Activated CD4-positive, alpha-beta T cell treated with anti-CD3 and anti-CD28 coated beads for 36 hours (primary cell): ENCODE measurements around the gene LMO7. TPM values are rescaled to one million over a fixed set of nuclear protein-coding genes. Genes with fewer than 3 reads are reported as not detected.

Experiments
- ATAC-seq: fragments of 200-7000 bp; cut with Tn5 transposase; one replicate; pipeline ENCODE4 v1.10.0; 2021; ENCODE audit warnings: mild to moderate bottlenecking, moderate library complexity
- CTCF ChIA-PET: fragments of 350-600 bp; sonication (Branson Sonifier 250); formaldehyde crosslinking; loops from one replicate; lab custom pipeline; 2021; ENCODE audit warnings: antibody characterized with exemption; lab: Charles Lee
- POLR2A ChIA-PET: fragments of 350-600 bp; sonication (Branson Sonifier 250); formaldehyde crosslinking; loops from one replicate; lab custom pipeline; 2021; ENCODE audit warnings: antibody characterized with exemption, inconsistent platforms; lab: Charles Lee
- DNase-seq: peaks from one replicate; pipeline ENCODE4 v3.0.0-alpha.2; 2020
- H3K27ac Mint-ChIP-seq: one replicate; pipeline ENCODE4 v1.8.0; 2021; ENCODE audit warnings: mixed read lengths
- H3K27me3 Mint-ChIP-seq: one replicate; pipeline ENCODE4 v1.8.0; 2021; ENCODE audit warnings: mixed read lengths
- H3K36me3 Mint-ChIP-seq: one replicate; pipeline ENCODE4 v1.8.0; 2021; ENCODE audit warnings: low read depth, mixed read lengths
- H3K4me1 Mint-ChIP-seq: one replicate; pipeline ENCODE4 v1.8.0; 2021; ENCODE audit warnings: mixed read lengths
- H3K4me3 Mint-ChIP-seq: one replicate; pipeline ENCODE4 v1.8.0; 2021; ENCODE audit warnings: mild to moderate bottlenecking, moderate library complexity, mixed read lengths
- H3K9me3 Mint-ChIP-seq: one replicate; pipeline ENCODE4 v1.8.0; 2021; ENCODE audit warnings: low read depth, mixed read lengths
- intact Hi-C, 2 experiments: fragments of 100-400 bp; cut with DNase I in 1 of 2; cut with micrococcal nuclease in 1 of 2; formaldehyde crosslinking; loops; one replicate each; pipeline versions ENCODE4 v1.14.2 to v1.15.1; 2022 to 2024; cut with DNase I, micrococcal nuclease
- total RNA-seq, 2 experiments: library from RNA; stranded (reverse); gene quantifications; one replicate each; pipeline ENCODE4 v1.2.3, GENCODE V29; 2021

Gene LMO7
- total RNA-seq, 2 experiments from 2014 or later = 11.7 to 15.5 TPM

DNA sequence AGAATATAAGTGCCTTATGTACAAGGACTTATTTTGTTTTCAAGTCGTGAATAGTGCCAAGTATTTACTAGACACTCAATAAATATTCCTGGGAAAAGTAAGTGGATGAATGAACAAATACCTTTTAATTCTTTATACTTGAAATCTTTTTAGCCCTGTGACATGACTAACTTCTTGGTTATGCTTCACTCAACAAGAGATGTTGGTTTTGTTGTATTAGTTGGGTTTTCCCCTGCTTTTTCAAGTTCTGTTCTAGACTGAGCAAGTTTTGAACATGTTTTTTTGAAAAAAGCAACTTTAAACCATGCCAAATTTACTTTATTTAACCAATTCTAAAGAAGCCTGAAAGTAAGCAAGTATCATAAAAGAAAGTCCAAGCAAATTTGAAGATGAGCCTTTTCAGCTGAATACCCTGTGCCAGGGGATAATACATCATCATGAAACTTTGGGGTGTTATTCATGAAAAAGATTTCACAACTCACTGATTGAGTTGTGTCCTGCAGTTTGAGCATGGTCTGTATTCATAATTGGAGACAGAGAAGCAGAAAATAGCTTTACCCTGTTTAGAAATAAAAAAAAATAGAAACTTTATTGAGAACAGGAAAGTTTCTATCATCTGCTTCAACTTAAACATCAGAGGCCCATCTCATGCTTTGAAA, 11.1 kb downstream of the LMO7 start:
- DNase-seq (no peak), ATAC-seq (peak; percentile 72)
- Mint-ChIP-seq H3K4me3 (no peak overlapping the region), H3K27me3 (no peaks in the 10 kb centered on the region), H3K4me1 (peaks cover 7% of the 10 kb centered on the region), H3K36me3 (peaks cover 2% of the 10 kb centered on the region), H3K27ac (no peak overlapping the region), H3K9me3 (no peaks in the 10 kb centered on the region)
- CTCF ChIA-PET = interaction anchor here (1.2 kb wide), 1 partner anchor 229 kb away, joined by 4 read pairs; no protein-coding TSS in a partner anchor
- POLR2A ChIA-PET = interaction anchor here (0.5 kb wide), 1 partner anchor 1484 kb away, joined by 4 read pairs; no protein-coding TSS in a partner anchor
- intact Hi-C loops = no loop called here

DNA sequence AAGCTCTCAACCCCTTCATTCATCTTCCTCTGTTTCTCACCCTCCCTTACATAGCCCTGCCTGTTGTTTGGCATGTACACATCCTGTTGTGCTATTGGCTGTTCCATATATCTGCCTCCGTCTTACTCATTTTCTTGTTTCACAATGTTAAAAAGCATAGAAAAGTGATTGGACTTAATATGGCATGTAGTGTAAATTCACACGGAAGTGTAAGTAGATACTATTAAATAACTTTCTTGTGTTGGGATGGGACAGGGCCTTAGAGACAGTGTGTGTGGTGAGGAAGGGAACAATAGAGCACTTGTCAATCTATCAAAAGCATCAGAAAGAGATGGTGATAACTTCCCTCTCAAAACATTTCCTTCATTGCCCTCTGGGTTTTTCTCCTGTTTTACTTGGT, 12.3 kb downstream of the LMO7 start:
- Mint-ChIP-seq H3K36me3 (peaks cover 2% of the 10 kb centered on the region), H3K27me3 (no peaks in the 10 kb centered on the region), H3K9me3 (no peaks in the 10 kb centered on the region), H3K27ac (no peak overlapping the region), H3K4me1 (peaks cover 7% of the 10 kb centered on the region), H3K4me3 (no peak overlapping the region)
- ATAC-seq = no peak
- ChIA-PET CTCF (no interaction called here), POLR2A (no interaction called here)
- DNase-seq = no peak
- intact Hi-C loops = no loop called here

DNA sequence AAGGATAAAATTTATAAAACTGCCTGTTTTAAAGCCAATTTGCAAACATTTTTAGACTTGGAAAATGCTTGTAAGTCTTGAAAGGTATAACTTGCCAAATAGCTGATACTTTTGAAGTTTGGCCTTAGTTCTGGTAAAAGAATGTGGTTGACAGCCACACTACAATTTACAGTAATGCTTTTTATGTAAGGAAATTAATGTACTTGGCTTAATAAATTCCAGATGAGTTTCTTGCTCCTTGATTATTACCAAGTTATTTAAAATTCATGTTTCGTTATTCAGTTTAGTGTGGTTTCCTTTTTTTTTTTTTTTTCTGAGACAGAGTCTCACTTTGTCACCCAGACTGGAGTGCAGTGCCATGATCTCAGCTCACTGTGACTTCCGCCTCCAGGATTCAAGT, 14.9 kb downstream of the LMO7 start:
- intact Hi-C loops = no loop called here
- ATAC-seq (no peak), DNase-seq (no peak)
- no peak overlapping the region for H3K4me3 Mint-ChIP-seq
- no peaks in the 10 kb centered on the region for H3K9me3 Mint-ChIP-seq
- ChIA-PET POLR2A (no interaction called here), CTCF (interaction anchor here (1.0 kb wide), 1 partner anchor 219 kb away, joined by 3 read pairs; no protein-coding TSS in a partner anchor)
- H3K4me1 Mint-ChIP-seq = peaks cover 7% of the 10 kb centered on the region
- no peak overlapping the region for H3K27ac Mint-ChIP-seq
- peaks cover 2% of the 10 kb centered on the region for H3K36me3 Mint-ChIP-seq
- no peaks in the 10 kb centered on the region for H3K27me3 Mint-ChIP-seq

- Mint-ChIP-seq H3K27me3 (no peaks in the 10 kb centered on the region), H3K9me3 (no peaks in the 10 kb centered on the region), H3K36me3 (peaks cover 2% of the 10 kb centered on the region), H3K4me1 (no peaks in the 10 kb centered on the region), H3K27ac (no peak overlapping the region), H3K4me3 (no peak overlapping the region)
- DNase-seq = no peak
- no peak for ATAC-seq
- POLR2A ChIA-PET = no interaction called here
- intact Hi-C loops = no loop called here
- CTCF ChIA-PET = no interaction called here
Measured at GRCh38 chr13:75652726-75653125, 16.6 kb downstream of the LMO7 start.

GRCh38 chr13:75656425-75656989, 20.4 kb downstream of the LMO7 start:
- H3K27me3 Mint-ChIP-seq = no peaks in the 10 kb centered on the region
- DNase-seq = no peak
- H3K4me3 Mint-ChIP-seq = no peak overlapping the region
- no peaks in the 10 kb centered on the region for H3K9me3 Mint-ChIP-seq
- no peaks in the 10 kb centered on the region for H3K36me3 Mint-ChIP-seq
- no peaks in the 10 kb centered on the region for H3K4me1 Mint-ChIP-seq
- ChIA-PET CTCF (no interaction called here), POLR2A (no interaction called here)
- no peak overlapping the region for H3K27ac Mint-ChIP-seq
- no peak for ATAC-seq
- intact Hi-C loops = no loop called here

DNA sequence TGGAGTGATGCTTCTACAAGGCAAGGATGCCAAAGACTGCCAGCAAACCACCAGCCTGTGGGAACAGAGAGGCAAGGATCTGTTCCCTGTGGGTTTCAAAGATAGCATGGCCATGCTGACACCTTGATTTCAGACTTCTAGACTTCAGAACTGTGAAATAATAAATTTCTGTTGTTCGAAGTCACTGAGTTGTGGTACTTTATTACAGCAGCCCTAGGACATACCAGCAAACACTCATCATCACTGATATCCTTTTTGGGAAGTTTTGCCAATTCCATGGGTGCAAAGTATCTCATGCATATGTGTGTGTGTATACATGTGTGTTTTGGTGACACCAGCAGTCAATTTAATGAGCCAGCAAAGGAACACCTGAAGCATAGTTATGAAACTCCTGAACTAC, 21.0 kb downstream of the LMO7 start:
- ChIA-PET CTCF (no interaction called here), POLR2A (no interaction called here)
- H3K9me3 Mint-ChIP-seq = no peaks in the 10 kb centered on the region
- H3K36me3 Mint-ChIP-seq = no peaks in the 10 kb centered on the region
- no peak overlapping the region for H3K27ac Mint-ChIP-seq
- H3K4me1 Mint-ChIP-seq = no peaks in the 10 kb centered on the region
- H3K27me3 Mint-ChIP-seq = no peaks in the 10 kb centered on the region
- H3K4me3 Mint-ChIP-seq = no peak overlapping the region
- DNase-seq = no peak
- no peak for ATAC-seq
- intact Hi-C loops = no loop called here

- H3K27me3 Mint-ChIP-seq = no peaks in the 10 kb centered on the region
- intact Hi-C loops = no loop called here
Measured at GRCh38 chr13:75660694-75661093, 24.6 kb downstream of the LMO7 start.

GRCh38 chr13:75661443-75661842, 25.3 kb downstream of the LMO7 start:
- DNase-seq = no peak
- ChIA-PET CTCF (no interaction called here), POLR2A (no interaction called here)
- H3K4me3 Mint-ChIP-seq = no peak overlapping the region
- H3K9me3 Mint-ChIP-seq = peaks cover 5% of the 10 kb centered on the region
- H3K36me3 Mint-ChIP-seq = no peaks in the 10 kb centered on the region
- H3K4me1 Mint-ChIP-seq = no peaks in the 10 kb centered on the region
- intact Hi-C loops = no loop called here
- H3K27ac Mint-ChIP-seq = no peak overlapping the region
- H3K27me3 Mint-ChIP-seq = no peaks in the 10 kb centered on the region
- no peak for ATAC-seq

More at GRCh38 chr13:75660694-75661093, 24.6 kb downstream of the LMO7 start:
- Mint-ChIP-seq H3K4me3 (no peak overlapping the region), H3K36me3 (no peaks in the 10 kb centered on the region), H3K9me3 (peaks cover 5% of the 10 kb centered on the region), H3K27ac (no peak overlapping the region), H3K4me1 (no peaks in the 10 kb centered on the region)
- POLR2A ChIA-PET = no interaction called here
- ATAC-seq (no peak), DNase-seq (no peak)
- CTCF ChIA-PET = no interaction called here

- Mint-ChIP-seq H3K4me1 (no peaks in the 10 kb centered on the region), H3K9me3 (peaks cover 5% of the 10 kb centered on the region), H3K4me3 (no peak overlapping the region), H3K27me3 (no peaks in the 10 kb centered on the region), H3K36me3 (no peaks in the 10 kb centered on the region), H3K27ac (no peak overlapping the region)
- DNase-seq (no peak), ATAC-seq (no peak)
- intact Hi-C loops = no loop called here
- POLR2A ChIA-PET = no interaction called here
- CTCF ChIA-PET = interaction anchor here (0.5 to 2.8 kb wide), 5 partner anchors 29 to 1315 kb away, joined by 3 to 9 read pairs (median 3); no protein-coding TSS in a partner anchor
Measured at GRCh38 chr13:75666646-75667351, 30.7 kb downstream of the LMO7 start.

DNA sequence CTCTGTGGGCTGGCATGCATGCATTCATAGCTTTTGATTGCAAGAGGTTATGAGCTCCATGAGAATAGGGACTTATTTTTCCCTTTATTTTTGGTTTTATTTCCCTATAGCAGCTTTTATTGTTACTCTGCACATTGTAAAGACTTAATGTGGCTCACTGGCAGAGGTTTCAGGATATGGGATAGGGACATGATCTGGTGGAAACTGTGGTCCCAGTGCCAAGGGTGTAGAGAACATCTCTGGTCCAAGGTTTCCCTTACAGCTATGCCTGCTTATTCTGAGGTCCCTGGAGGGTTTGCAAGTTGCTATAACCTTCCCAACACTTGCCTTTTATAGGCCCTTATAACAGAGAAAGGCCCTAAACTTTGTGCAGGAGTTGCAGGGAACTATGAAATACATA, 33.6 kb downstream of the LMO7 start:
- no peaks in the 10 kb centered on the region for H3K36me3 Mint-ChIP-seq
- no peaks in the 10 kb centered on the region for H3K27me3 Mint-ChIP-seq
- no peaks in the 10 kb centered on the region for H3K9me3 Mint-ChIP-seq
- CTCF ChIA-PET = no interaction called here
- DNase-seq (no peak), ATAC-seq (no peak)
- no peak overlapping the region for H3K4me3 Mint-ChIP-seq
- no peaks in the 10 kb centered on the region for H3K4me1 Mint-ChIP-seq
- no peak overlapping the region for H3K27ac Mint-ChIP-seq
- POLR2A ChIA-PET = no interaction called here
- intact Hi-C loops = no loop called here

GRCh38 chr13:75670496-75670895, 34.4 kb downstream of the LMO7 start:
- no peak for ATAC-seq
- Mint-ChIP-seq H3K36me3 (no peaks in the 10 kb centered on the region), H3K9me3 (no peaks in the 10 kb centered on the region), H3K4me1 (no peaks in the 10 kb centered on the region), H3K4me3 (no peak overlapping the region), H3K27ac (no peak overlapping the region), H3K27me3 (no peaks in the 10 kb centered on the region)
- ChIA-PET CTCF (no interaction called here), POLR2A (no interaction called here)
- no peak for DNase-seq
- intact Hi-C loops = no loop called here

- H3K4me3 Mint-ChIP-seq = no peak overlapping the region
- no peak for ATAC-seq
- H3K27ac Mint-ChIP-seq = no peak overlapping the region
- no peaks in the 10 kb centered on the region for H3K9me3 Mint-ChIP-seq
- ChIA-PET CTCF (interaction anchor here (0.6 to 4.3 kb wide), 5 partner anchors 9 to 201 kb away, joined by 3 to 28 read pairs (median 4); no protein-coding TSS in a partner anchor), POLR2A (no interaction called here)
- intact Hi-C loops = no loop called here
- H3K27me3 Mint-ChIP-seq = no peaks in the 10 kb centered on the region
- H3K36me3 Mint-ChIP-seq = no peaks in the 10 kb centered on the region
- no peaks in the 10 kb centered on the region for H3K4me1 Mint-ChIP-seq
- no peak for DNase-seq
Measured at GRCh38 chr13:75675421-75675820, 39.3 kb downstream of the LMO7 start.
